Loucy (cell line): ENCODE data around the gene EFR3B.

ENCODE experiments used
- EZH2phosphoT487 ChIP-seq: fragments of 200-600 bp; IDR thresholded peaks from 2 replicates; pipeline ENCODE4 v1.6.1; 2018; ENCODE audit warnings: antibody characterized with exemption, mild to moderate bottlenecking, moderate library complexity, borderline replicate concordance
- TF ChIP-seq, protein P1 (sequence below): fragments of 200-600 bp; sonication (generic); conservative IDR thresholded peaks from 2 replicates; pipeline ENCODE4 v1.5.1; 2014; ENCODE audit warnings: mild to moderate bottlenecking, antibody characterized with exemption, low read length

DNA sequence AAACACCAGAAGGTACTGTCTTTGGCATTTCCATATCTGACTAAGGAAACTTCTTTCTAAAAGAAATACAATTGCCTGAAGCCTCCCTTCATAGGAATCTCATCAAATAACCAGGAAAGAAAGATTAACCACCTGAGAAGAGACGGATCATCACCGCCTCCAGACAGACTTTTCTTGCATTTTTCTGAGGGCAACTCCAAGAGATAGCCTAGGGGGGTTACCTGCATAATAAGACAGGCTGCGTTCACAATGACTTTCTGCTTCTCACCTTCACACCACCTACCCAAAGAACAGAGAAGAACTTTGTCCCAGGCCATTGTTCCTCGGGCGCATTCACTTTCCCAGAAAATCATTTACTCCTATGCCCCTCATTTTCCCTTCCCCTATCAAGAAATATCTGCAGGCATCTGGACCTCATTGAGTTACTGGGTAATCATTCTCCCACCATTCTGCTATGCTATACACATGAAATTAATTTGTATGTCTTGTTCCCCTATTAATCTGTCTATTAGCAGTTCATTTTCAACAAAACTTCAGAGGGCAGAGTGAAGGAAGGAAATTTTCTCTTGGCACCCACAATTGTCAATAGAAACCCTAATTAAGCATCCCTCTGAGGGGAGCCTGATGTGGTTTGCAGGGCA lies 134.8 kb downstream of the EFR3B start:
- TF ChIP-seq, protein P1, sequence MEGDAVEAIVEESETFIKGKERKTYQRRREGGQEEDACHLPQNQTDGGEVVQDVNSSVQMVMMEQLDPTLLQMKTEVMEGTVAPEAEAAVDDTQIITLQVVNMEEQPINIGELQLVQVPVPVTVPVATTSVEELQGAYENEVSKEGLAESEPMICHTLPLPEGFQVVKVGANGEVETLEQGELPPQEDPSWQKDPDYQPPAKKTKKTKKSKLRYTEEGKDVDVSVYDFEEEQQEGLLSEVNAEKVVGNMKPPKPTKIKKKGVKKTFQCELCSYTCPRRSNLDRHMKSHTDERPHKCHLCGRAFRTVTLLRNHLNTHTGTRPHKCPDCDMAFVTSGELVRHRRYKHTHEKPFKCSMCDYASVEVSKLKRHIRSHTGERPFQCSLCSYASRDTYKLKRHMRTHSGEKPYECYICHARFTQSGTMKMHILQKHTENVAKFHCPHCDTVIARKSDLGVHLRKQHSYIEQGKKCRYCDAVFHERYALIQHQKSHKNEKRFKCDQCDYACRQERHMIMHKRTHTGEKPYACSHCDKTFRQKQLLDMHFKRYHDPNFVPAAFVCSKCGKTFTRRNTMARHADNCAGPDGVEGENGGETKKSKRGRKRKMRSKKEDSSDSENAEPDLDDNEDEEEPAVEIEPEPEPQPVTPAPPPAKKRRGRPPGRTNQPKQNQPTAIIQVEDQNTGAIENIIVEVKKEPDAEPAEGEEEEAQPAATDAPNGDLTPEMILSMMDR = no peak
- TF ChIP-seq EZH2phosphoT487 = no peak
